Esophagus (tissue), 2 donors: ENCODE data around the gene TMEM72. TPM values are rescaled to one million over a fixed set of nuclear protein-coding genes. Genes with fewer than 3 reads are reported as not detected.
A peak's percentile ranks its signal among the peaks of the same experiment; 100 is the strongest.

Experiments
- H3K27ac ChIP-seq, 2 donors: one replicate each; pipeline ENCODE4 v1.5.1; 2013; ENCODE audit warnings: low read depth in 2 of 2, mild to moderate bottlenecking in 2 of 2, inconsistent platforms in 1 of 2, low read length in 1 of 2, moderate library complexity in 1 of 2
- H3K27me3 ChIP-seq, 2 donors: one replicate each; pipeline ENCODE4 v1.6.1; 2013; ENCODE audit warnings: low read length in 2 of 2, control low read depth in 1 of 2, mild to moderate bottlenecking in 1 of 2; ENCODE audit not compliant: insufficient read depth in 2 of 2, control insufficient read depth in 1 of 2
- H3K36me3 ChIP-seq, 2 donors: one replicate each; pipeline ENCODE4 v1.6.1; 2013; ENCODE audit warnings: low read length in 1 of 2; ENCODE audit not compliant: control insufficient read depth in 2 of 2, insufficient read depth in 2 of 2
- H3K4me1 ChIP-seq, 2 donors: one replicate each; pipeline ENCODE4 v1.6.1; 2013; ENCODE audit warnings: low read length in 1 of 2; ENCODE audit not compliant: control insufficient read depth in 2 of 2, insufficient read depth in 2 of 2
- H3K4me3 ChIP-seq, 2 donors: one replicate each; pipeline ENCODE4 v1.5.1; 2013; ENCODE audit warnings: low read length in 2 of 2, mild to moderate bottlenecking in 2 of 2, low read depth in 1 of 2, moderate library complexity in 1 of 2
- H3K9me3 ChIP-seq, 2 donors: one replicate each; pipeline ENCODE4 v1.6.1; 2013; ENCODE audit warnings: mild to moderate bottlenecking in 2 of 2, low read depth in 1 of 2, low read length in 1 of 2, moderate library complexity in 1 of 2; ENCODE audit not compliant: control insufficient read depth in 2 of 2, insufficient read depth in 1 of 2
- WGBS, 2 donors: extraction: QIAGEN DNeasy Blood & Tissue Kit; methylation state at CpG; one replicate each; pipeline ENCODE4 v1.1.7; 2013; 5-methylcytosine and 5-hydroxymethylcytosine counted together
- polyA plus RNA-seq, 2 donors: library from polyadenylated mRNA; stranded (reverse); fragments of 200-250 nt; gene quantifications; one replicate each; pipeline ENCODE4 v1.2.3, GENCODE V29; 2013
- donor health status: healthy with polysubstance abuse.
- donor health status: Bipolar disorder and iron deficiency.

Gene TMEM72
- polyA plus RNA-seq, 2 donors, result not detected

GRCh38 chr10:44873160-44873559 is 38.0 kb upstream of the TMEM72 start:
- 68 to 76% methylated on average over 6 of the region's 6 CpGs for WGBS, 2 donors
- no peaks in the 10 kb centered on the region for H3K4me1 ChIP-seq
- no peaks in the 10 kb centered on the region for H3K27me3 ChIP-seq
- no peaks in the 10 kb centered on the region for H3K9me3 ChIP-seq
- H3K36me3 ChIP-seq, result no peaks in the 10 kb centered on the region
- no peak overlapping the region for H3K4me3 ChIP-seq
- no peak overlapping the region for H3K27ac ChIP-seq

- no peak overlapping the region for H3K4me3 ChIP-seq
- H3K27ac ChIP-seq, result no peak overlapping the region
- H3K4me1 ChIP-seq, result peaks cover 0 to 2% of the 10 kb centered on the region in 2 donors
- 22 to 30% methylated on average over 1 of the region's 1 CpG for WGBS, 2 donors
- H3K9me3 ChIP-seq, result no peaks in the 10 kb centered on the region
- no peaks in the 10 kb centered on the region for H3K27me3 ChIP-seq
- H3K36me3 ChIP-seq, result no peaks in the 10 kb centered on the region
Observed at GRCh38 chr10:44874166-44874565, 37.0 kb upstream of the TMEM72 start.

DNA sequence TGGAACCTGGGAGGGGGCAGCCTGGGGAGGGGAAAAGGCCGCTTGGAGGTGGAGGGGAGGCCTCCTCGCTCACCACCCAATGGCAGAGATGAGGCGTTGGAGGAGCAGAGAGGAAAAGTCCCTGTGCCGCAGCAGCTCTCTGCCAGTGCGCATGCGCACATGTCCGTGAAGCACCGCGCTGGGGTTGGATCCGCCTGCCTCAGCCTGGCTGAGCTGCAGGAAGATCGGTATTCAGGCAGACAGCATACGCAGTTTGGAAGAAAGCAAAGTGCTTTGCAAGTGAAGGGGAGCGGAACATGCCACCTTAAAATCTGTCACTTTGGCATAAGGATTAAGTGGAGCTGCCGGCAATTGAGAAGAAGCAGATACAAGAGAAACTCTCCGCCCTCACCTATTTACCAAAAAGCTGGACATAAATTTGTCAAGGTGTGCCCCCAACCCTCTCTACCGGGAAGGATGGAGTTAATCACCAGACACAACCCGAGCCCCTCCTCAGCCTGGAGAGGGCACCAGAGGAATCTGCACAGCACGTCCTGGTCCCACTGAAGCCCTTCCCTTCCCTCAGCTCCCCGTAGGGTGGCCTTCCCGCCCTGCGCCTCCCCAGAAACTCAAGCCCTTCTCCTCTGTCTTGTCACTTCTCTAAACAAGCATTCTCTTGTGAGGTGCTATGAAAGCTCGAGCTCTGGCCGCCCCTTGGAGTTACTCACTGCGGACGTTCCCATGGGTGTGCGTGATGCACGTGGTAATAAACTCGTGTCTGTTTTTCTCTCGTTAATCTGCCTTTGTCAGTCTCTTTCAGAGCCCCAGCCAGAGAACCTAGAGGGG is 32.2 kb upstream of the TMEM72 start:
- peak overlapping the region; percentile 23 to 24 for H3K4me3 ChIP-seq
- H3K27me3 ChIP-seq, result no peaks in the 10 kb centered on the region
- peaks cover 0 to 4% of the 10 kb centered on the region in 2 donors for H3K4me1 ChIP-seq
- H3K27ac ChIP-seq, result peak overlapping the region; percentile 45 to 51
- no peaks in the 10 kb centered on the region for H3K36me3 ChIP-seq
- 5 to 10% methylated on average over 29 of the region's 29 CpGs for WGBS, 2 donors
- H3K9me3 ChIP-seq, result no peaks in the 10 kb centered on the region

DNA sequence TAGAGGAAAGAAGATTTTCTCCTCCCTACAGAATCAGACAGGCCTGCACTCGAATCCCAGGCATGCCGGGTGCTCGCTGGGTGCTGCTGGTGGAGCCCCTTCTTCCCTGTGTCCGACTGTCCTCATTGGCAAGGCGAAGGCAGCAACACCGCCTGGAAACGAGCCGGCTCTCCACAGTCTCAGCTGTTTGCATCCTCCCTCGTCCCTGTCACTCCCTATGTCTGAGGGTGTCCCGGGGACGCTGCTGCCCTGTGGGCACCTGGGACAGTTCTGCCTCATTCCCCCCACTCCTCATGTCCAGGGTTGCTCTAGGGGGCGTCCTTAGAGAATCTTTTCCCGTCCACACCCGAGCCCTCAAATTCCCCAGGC is 31.6 kb upstream of the TMEM72 start:
- no peaks in the 10 kb centered on the region for H3K27me3 ChIP-seq
- H3K36me3 ChIP-seq, result no peaks in the 10 kb centered on the region
- H3K9me3 ChIP-seq, result no peaks in the 10 kb centered on the region
- peak overlapping the region; percentile 45 to 51 for H3K27ac ChIP-seq
- peaks cover 0 to 4% of the 10 kb centered on the region in 2 donors for H3K4me1 ChIP-seq
- 31 to 42% methylated on average over 14 of the region's 14 CpGs for WGBS, 2 donors
- H3K4me3 ChIP-seq, result no peak overlapping the region

DNA sequence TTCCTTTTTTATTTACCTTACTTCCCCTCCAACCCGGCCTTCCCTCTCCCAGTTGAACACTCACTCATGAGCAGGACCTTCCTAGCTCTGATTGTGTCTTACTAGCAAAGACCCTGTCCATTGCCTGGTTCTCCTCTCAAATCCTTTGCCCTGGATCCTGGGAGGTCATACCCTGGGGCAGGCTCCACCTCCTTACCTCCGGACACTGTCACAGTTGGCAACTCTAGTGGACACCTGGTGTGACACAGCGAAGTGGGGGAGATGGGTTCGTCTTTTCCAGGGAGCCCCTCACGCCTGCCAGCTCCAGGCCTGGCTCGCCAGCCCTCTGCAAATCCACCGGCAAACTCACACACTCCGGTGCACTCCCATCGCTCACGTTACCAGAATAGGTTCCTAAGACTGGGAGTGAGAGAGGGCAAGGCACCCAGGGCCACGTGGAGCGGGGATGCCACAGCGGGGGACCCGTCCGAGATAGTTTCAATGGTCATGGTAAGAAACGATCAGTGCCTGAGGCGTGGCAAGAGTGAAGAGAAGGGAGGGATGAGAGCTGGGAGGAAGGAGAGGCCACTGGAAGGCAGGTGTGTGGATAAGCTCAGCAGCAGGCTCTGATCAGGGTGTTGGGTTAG is 30.9 kb upstream of the TMEM72 start:
- Histone ChIP-seq H3K9me3 (no peaks in the 10 kb centered on the region), H3K27ac (no peak overlapping the region), H3K27me3 (no peaks in the 10 kb centered on the region), H3K4me3 (no peak overlapping the region), H3K36me3 (no peaks in the 10 kb centered on the region), H3K4me1 (peaks cover 0 to 4% of the 10 kb centered on the region in 2 donors)
- WGBS, 2 donors, result 90 to 91% methylated on average over 17 of the region's 17 CpGs

GRCh38 chr10:44881649-44882048 is 29.5 kb upstream of the TMEM72 start:
- 76 to 93% methylated on average over 7 of the region's 7 CpGs for WGBS, 2 donors
- Histone ChIP-seq H3K27ac (no peak overlapping the region), H3K27me3 (no peaks in the 10 kb centered on the region), H3K9me3 (no peaks in the 10 kb centered on the region), H3K36me3 (no peaks in the 10 kb centered on the region), H3K4me1 (peaks cover 0 to 4% of the 10 kb centered on the region in 2 donors), H3K4me3 (no peak overlapping the region)

DNA sequence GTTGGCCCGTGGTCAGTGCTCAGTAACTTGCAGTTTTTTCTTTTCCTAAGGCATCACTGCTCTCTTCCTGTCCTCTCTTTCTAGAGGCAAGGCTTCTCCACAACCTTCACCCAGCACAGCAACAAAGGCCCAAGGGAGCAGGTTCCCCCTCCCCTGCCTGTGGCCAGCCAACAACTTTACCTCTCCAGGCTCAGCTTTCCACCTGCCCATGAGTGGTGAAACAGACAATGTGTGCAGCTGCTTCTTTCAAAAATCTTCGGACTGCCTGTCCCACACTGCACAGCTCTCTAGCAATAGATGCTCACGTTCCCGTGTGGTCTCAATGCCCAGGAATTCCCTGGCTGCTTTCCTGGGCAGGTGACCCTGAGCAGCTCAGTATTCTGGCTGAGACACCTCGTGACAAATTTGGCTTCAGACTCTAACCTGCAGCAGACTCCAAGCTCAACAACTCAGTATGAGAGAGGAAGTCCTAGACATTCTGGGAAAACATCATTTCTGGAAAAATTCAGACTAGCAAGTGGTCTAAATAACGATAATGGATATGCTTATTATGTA is 28.9 kb upstream of the TMEM72 start:
- Histone ChIP-seq H3K36me3 (no peaks in the 10 kb centered on the region), H3K4me1 (peaks cover 0 to 4% of the 10 kb centered on the region in 2 donors), H3K27ac (no peak overlapping the region), H3K9me3 (no peaks in the 10 kb centered on the region), H3K27me3 (no peaks in the 10 kb centered on the region), H3K4me3 (no peak overlapping the region)
- WGBS, 2 donors, result 46 to 52% methylated on average over 6 of the region's 6 CpGs

DNA sequence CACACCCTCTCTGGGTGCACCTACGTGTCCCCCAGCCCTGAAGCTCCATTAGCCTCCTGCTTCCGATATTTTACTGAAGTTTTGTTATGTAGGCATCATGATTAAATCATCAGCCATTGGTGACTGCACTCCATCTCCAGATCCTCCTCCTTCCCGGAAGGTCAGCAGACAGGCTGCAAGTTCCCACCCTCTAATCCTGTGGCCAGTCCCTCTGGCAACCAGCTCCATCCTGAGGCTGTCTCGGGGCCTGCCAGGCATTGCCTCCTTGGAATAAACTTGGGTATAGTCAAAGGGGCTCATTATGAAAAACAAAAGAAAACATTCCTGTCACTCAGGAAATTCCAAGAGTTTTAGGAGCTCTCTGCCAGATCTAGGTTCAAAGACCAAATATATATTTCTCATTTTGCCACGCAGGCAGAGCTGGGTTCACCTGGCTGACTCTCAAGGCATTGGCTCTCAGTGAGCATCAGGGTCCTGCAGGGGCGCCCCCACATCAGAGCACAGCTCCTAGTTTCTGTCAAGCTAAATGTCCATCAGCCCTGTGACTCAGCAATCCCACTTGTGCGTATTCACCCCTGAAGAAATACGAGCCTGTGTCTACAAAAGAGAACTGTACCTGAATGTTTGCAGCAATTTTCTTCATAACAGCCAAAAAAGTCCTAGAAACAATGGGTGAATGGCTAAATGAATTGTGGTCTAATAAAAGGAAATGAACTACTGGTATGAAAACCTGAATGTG is 27.4 kb upstream of the TMEM72 start:
- 73 to 78% methylated on average over 8 of the region's 8 CpGs for WGBS, 2 donors

GRCh38 chr10:44885710-44886109 is 25.4 kb upstream of the TMEM72 start:
- Histone ChIP-seq H3K9me3 (no peaks in the 10 kb centered on the region), H3K36me3 (no peaks in the 10 kb centered on the region), H3K27ac (no peak overlapping the region), H3K27me3 (no peaks in the 10 kb centered on the region), H3K4me1 (no peaks in the 10 kb centered on the region), H3K4me3 (no peak overlapping the region)
- 88 to 89% methylated on average over 6 of the region's 6 CpGs for WGBS, 2 donors

More for the DNA sequence above, 27.4 kb upstream of the TMEM72 start:
- no peaks in the 10 kb centered on the region for H3K9me3 ChIP-seq
- H3K4me3 ChIP-seq, result no peak overlapping the region
- no peaks in the 10 kb centered on the region for H3K27me3 ChIP-seq
- no peak overlapping the region for H3K27ac ChIP-seq
- H3K4me1 ChIP-seq, result peaks cover 0 to 3% of the 10 kb centered on the region in 2 donors
- H3K36me3 ChIP-seq, result no peaks in the 10 kb centered on the region
